Right lobe of liver (tissue), 4 donors: ENCODE results near the gene LYSMD4.

ENCODE experiments used
- CTCF ChIP-seq, 4 donors: fragments of 200-600 bp in 3 of 4; fragments of 450-650 bp in 1 of 4; IDR thresholded peaks; one replicate each; pipeline versions ENCODE4 v1.5.1 to v1.8.0; 2016 to 2022; ENCODE audit warnings: antibody characterized with exemption in 4 of 4, mild to moderate bottlenecking in 2 of 4
- POLR2A ChIP-seq: fragments of 450-650 bp; IDR thresholded peaks from one replicate; pipeline ENCODE4 v1.6.1; 2017; ENCODE audit warnings: antibody characterized with exemption, mild to moderate bottlenecking
- donor health status: DM: no; HTN: no; CAD: no.
- donor health status: DM: no; HTN: no; CAD: no.
- donor health status: DM: no; HTN: yes; CAD: no.

- TF ChIP-seq CTCF (IDR thresholded peaks at IDR 0.05) (no peak), POLR2A (no peak)
Measured at GRCh38 chr15:99777144-99777543, 43.9 kb upstream of the LYSMD4 start.
